GM12891 (cell line): ENCODE results near the gene IFI44L. TPM values are rescaled to one million over a fixed set of nuclear protein-coding genes. Genes with fewer than 3 reads are reported as not detected.

Experiments used
- DNase-seq: peaks from one replicate; pipeline ENCODE4 v3.0.0; 2011; ENCODE audit warnings: low spot score; ENCODE audit not compliant: insufficient read length
- FAIRE-seq: peaks from 2 replicates; lab custom pipeline; 2011; peaks lifted over from hg19 to GRCh38; lab: Jason Lieb, UNC
- PAX5 ChIP-seq: IDR thresholded peaks from 2 replicates; pipeline ENCODE4 v1.6.1; 2011; ENCODE audit warnings: low read length, moderate library complexity, mild to moderate bottlenecking; ENCODE audit not compliant: insufficient read depth, severe bottlenecking
- POLR2A ChIP-seq: IDR thresholded peaks from 2 replicates; pipeline ENCODE4 v1.6.1; 2011; ENCODE audit warnings: low read depth, low read length, control low read depth
- POLR2AphosphoS5 ChIP-seq: IDR thresholded peaks from 2 replicates; pipeline ENCODE4 v1.6.1; 2011; ENCODE audit warnings: low read depth, low read length, control low read depth
- POU2F2 ChIP-seq: IDR thresholded peaks from 2 replicates; pipeline ENCODE4 v1.6.1; 2011; ENCODE audit warnings: low read depth, mild to moderate bottlenecking, control low read depth, low read length, moderate library complexity
- SPI1 ChIP-seq: IDR thresholded peaks from 2 replicates; pipeline ENCODE4 v1.6.1; 2011; ENCODE audit warnings: low read depth, low read length, control low read depth
- TAF1 ChIP-seq: IDR thresholded peaks from 2 replicates; pipeline ENCODE4 v1.6.1; 2011; ENCODE audit warnings: low read depth, low read length, control low read depth
- polyA plus RNA-seq: library from polyadenylated mRNA; unstranded; fragments of >200 nt; gene quantifications from one replicate; pipeline ENCODE4 v1.2.1, GENCODE V29; 2012; ENCODE audit warnings: low read depth, missing spikeins, inconsistent platforms; ENCODE audit not compliant: missing spikeins

Gene IFI44L
- 114 TPM for polyA plus RNA-seq

- FAIRE-seq (peak; percentile 80), DNase-seq (no peak)
- no peak for TF ChIP-seq POU2F2
- no peak for TF ChIP-seq POLR2AphosphoS5
- 0 out of 2 replicates have a peak, but pooled peaks have one; percentile 50 for TF ChIP-seq POLR2A
- no peak for TF ChIP-seq PAX5
- no peak for TF ChIP-seq SPI1
- TF ChIP-seq TAF1 = peak; percentile 59; the same call in 1 of the 2 replicates
Measured at GRCh38 chr1:78619803-78620579, at the start of gene IFI44L. Gene IFI44L, plus strand, starts transcription at chr1:78620448. Its CDS starts 7,468 bp downstream, at chr1:78627916.

GRCh38 chr1:78570539-78570938, 49.7 kb upstream of the IFI44L start:
- no peak for DNase-seq
- FAIRE-seq = no peak
- TF ChIP-seq TAF1 (no peak), SPI1 (no peak), POLR2AphosphoS5 (no peak), PAX5 (no peak), POU2F2 (no peak), POLR2A (no peak)

- no peak for TF ChIP-seq TAF1
- TF ChIP-seq SPI1 = no peak
- TF ChIP-seq PAX5 = no peak
- TF ChIP-seq POLR2AphosphoS5 = no peak
- TF ChIP-seq POU2F2 = no peak
- TF ChIP-seq POLR2A = no peak
- DNase-seq = no peak
- FAIRE-seq = no peak
Measured at GRCh38 chr1:78577257-78578100, 42.8 kb upstream of the IFI44L start.

GRCh38 chr1:78586572-78586971, 33.7 kb upstream of the IFI44L start:
- FAIRE-seq (no peak), DNase-seq (no peak)
- no peak for TF ChIP-seq PAX5
- TF ChIP-seq POLR2AphosphoS5 = no peak
- no peak for TF ChIP-seq POLR2A
- no peak for TF ChIP-seq SPI1
- TF ChIP-seq TAF1 = no peak
- no peak for TF ChIP-seq POU2F2

GRCh38 chr1:78587211-78587610, 33.0 kb upstream of the IFI44L start:
- TF ChIP-seq POU2F2 = no peak
- TF ChIP-seq SPI1 = no peak
- no peak for TF ChIP-seq POLR2AphosphoS5
- no peak for TF ChIP-seq TAF1
- no peak for TF ChIP-seq PAX5
- no peak for TF ChIP-seq POLR2A
- FAIRE-seq (no peak), DNase-seq (no peak)

GRCh38 chr1:78591971-78592370, 28.3 kb upstream of the IFI44L start:
- no peak for FAIRE-seq
- TF ChIP-seq POLR2A (no peak), POU2F2 (no peak), PAX5 (no peak), POLR2AphosphoS5 (no peak), SPI1 (no peak), TAF1 (no peak)
- DNase-seq = no peak

GRCh38 chr1:78599294-78599693, 21.0 kb upstream of the IFI44L start:
- DNase-seq (no peak), FAIRE-seq (no peak)
- TF ChIP-seq POU2F2 = no peak
- TF ChIP-seq POLR2A = no peak
- TF ChIP-seq TAF1 = no peak
- no peak for TF ChIP-seq PAX5
- TF ChIP-seq POLR2AphosphoS5 = no peak
- TF ChIP-seq SPI1 = no peak

- DNase-seq = no peak
- FAIRE-seq = no peak
- TF ChIP-seq POLR2A (no peak), POU2F2 (no peak), SPI1 (no peak), POLR2AphosphoS5 (no peak), TAF1 (no peak), PAX5 (no peak)
Measured at GRCh38 chr1:78601068-78601467, 19.2 kb upstream of the IFI44L start.

GRCh38 chr1:78603206-78603605, 17.0 kb upstream of the IFI44L start:
- TF ChIP-seq POU2F2 (no peak), TAF1 (no peak), POLR2A (no peak), PAX5 (no peak), POLR2AphosphoS5 (no peak), SPI1 (no peak)
- no peak for DNase-seq
- FAIRE-seq = no peak
